ENCODE measurements around the gene VPS35L.

- TF ChIP-seq CTCF (IDR thresholded peaks at IDR 0.05) = no peak
- TF ChIP-seq EP300 (IDR thresholded peaks at IDR 0.05) = no peak
Measured at GRCh38 chr16:19573997-19574396, 18.5 kb downstream of the VPS35L start.

Measured in tibial nerve (tissue), 4 donors.